Stimulated activated CD8-positive, alpha-beta memory T cell treated with anti-CD3 and anti-CD28 coated beads, Interleukin-15, amount 100 ng/mL, for 24 hours (primary cell): ENCODE measurements around the gene CCDC167.
"Not testable (repeated sequence)": the region's sequence is repeated elsewhere in the genome, so short reads cannot be mapped to it uniquely, and the experiment has no call there.

Experiments used
- DNase-seq: peaks from one replicate; pipeline ENCODE4 v3.0.0-alpha.2; 2020; ENCODE audit warnings: low read depth

The CCDC167 gene

GRCh38 chr6:37463110-37463509, 36.6 kb downstream of the CCDC167 start:
- no peak for DNase-seq

- DNase-seq = no peak
These were observed 38.9 kb downstream of the CCDC167 start for GRCh38 chr6:37460805-37461204.

GRCh38 chr6:37459981-37460800, 39.5 kb downstream of the CCDC167 start:
- DNase-seq = no peak

GRCh38 chr6:37456816-37457560, 42.7 kb downstream of the CCDC167 start:
- no peak for DNase-seq

- no peak for DNase-seq
These were observed 43.6 kb downstream of the CCDC167 start for GRCh38 chr6:37456126-37456525.

- DNase-seq = no peak
These were observed 45.1 kb downstream of the CCDC167 start for GRCh38 chr6:37454420-37455140.

GRCh38 chr6:37452522-37452921, 47.2 kb downstream of the CCDC167 start:
- no peak for DNase-seq

- no peak for DNase-seq
These were observed 48.1 kb downstream of the CCDC167 start for GRCh38 chr6:37451441-37452193.

- no peak for DNase-seq
These were observed 49.7 kb downstream of the CCDC167 start for GRCh38 chr6:37449984-37450383.

- DNase-seq = not testable (repeated sequence)
These were observed 56.5 kb downstream of the CCDC167 start for GRCh38 chr6:37443216-37443542.

GRCh38 chr6:37442416-37443215, 57.1 kb downstream of the CCDC167 start:
- no peak for DNase-seq

GRCh38 chr6:37441651-37442050, 58.0 kb downstream of the CCDC167 start:
- DNase-seq = no peak

GRCh38 chr6:37438930-37439329, 60.8 kb downstream of the CCDC167 start:
- DNase-seq = no peak

GRCh38 chr6:37435816-37436215, 63.9 kb downstream of the CCDC167 start:
- no peak for DNase-seq

- no peak for DNase-seq
These were observed 64.3 kb downstream of the CCDC167 start for GRCh38 chr6:37435373-37435772.

GRCh38 chr6:37433657-37434271, 65.9 kb downstream of the CCDC167 start:
- DNase-seq = peak; percentile 12
